IMR-90 (cell line): ENCODE measurements around the gene CCDC97. TPM values are rescaled to one million over a fixed set of nuclear protein-coding genes. Genes with fewer than 3 reads are reported as not detected.
A peak's percentile ranks its signal among the peaks of the same experiment; 100 is the strongest.

Experiments
- ATAC-seq: fragments of 200-7000 bp; cut with Tn5 transposase; 2 replicates; pipeline ENCODE4 v1.9.1; 2020; ENCODE audit warnings: low read depth, mild to moderate bottlenecking, moderate library complexity
- BruUV-seq: library from RNA; stranded (reverse); fragments of 400-500 nt; replicated peaks from 2 replicates; lab custom pipeline; 2021; lab: Mats Ljungman, UMichigan
- CTCF ChIA-PET: fragments of 300-600 bp; formaldehyde crosslinking; extraction: SDS; loops from one replicate; lab custom pipeline; 2021; ENCODE audit warnings: antibody characterized with exemption; lab: Yijun Ruan, JAX
- POLR2A ChIA-PET: fragments of 300-600 bp; sonication (Branson Sonifier 250); formaldehyde crosslinking; loops from one replicate; lab custom pipeline; 2022; ENCODE audit warnings: antibody characterized with exemption; ENCODE audit not compliant: unreplicated experiment; lab: Charles Lee
- DNase-seq: peaks from one replicate; pipeline ENCODE4 v3.0.0; 2013
- H2AFZ ChIP-seq: replicated peaks from 2 replicates; pipeline ENCODE3; 2013; ENCODE audit warnings: low read length, mild to moderate bottlenecking; ENCODE audit not compliant: poor library complexity
- H2AK5ac ChIP-seq: 2 replicates; pipeline ENCODE4 v1.6.1; 2013; ENCODE audit warnings: low read depth, low read length, inconsistent platforms
- H2AK9ac ChIP-seq: replicated peaks from 2 replicates; pipeline ENCODE3; 2013; ENCODE audit warnings: mild to moderate bottlenecking, low read depth, low read length, moderate library complexity; ENCODE audit not compliant: poor library complexity
- H2BK120ac ChIP-seq: 2 replicates; pipeline ENCODE4 v1.6.1; 2013; ENCODE audit warnings: low read depth, low read length, inconsistent platforms
- H2BK15ac ChIP-seq: 3 replicates; pipeline ENCODE4 v1.6.1; 2013; ENCODE audit warnings: low read depth, low read length, inconsistent platforms
- H2BK20ac ChIP-seq: 2 replicates; pipeline ENCODE4 v1.6.1; 2013; ENCODE audit warnings: low read depth, mild to moderate bottlenecking, inconsistent platforms, low read length, moderate library complexity
- H2BK5ac ChIP-seq: 2 replicates; pipeline ENCODE4 v1.6.1; 2013; ENCODE audit warnings: mild to moderate bottlenecking, low read depth, low read length, inconsistent platforms; ENCODE audit not compliant: poor library complexity, severe bottlenecking
- H3K14ac ChIP-seq: replicated peaks from 2 replicates; pipeline ENCODE4 v1.6.1; 2013; ENCODE audit warnings: low read depth, low read length, inconsistent platforms
- H3K18ac ChIP-seq: 2 replicates; pipeline ENCODE4 v1.6.1; 2013; ENCODE audit warnings: low read depth, low read length, control low read depth
- H3K23ac ChIP-seq: 2 replicates; pipeline ENCODE4 v1.6.1; 2013; ENCODE audit warnings: low read depth, low read length, inconsistent platforms
- H3K27ac ChIP-seq: 2 replicates; pipeline ENCODE4 v1.5.1; 2013; ENCODE audit warnings: mild to moderate bottlenecking, control low read depth, low read length; ENCODE audit not compliant: insufficient read depth
- H3K27me3 ChIP-seq: 2 replicates; pipeline ENCODE4 v1.6.1; 2013; ENCODE audit warnings: low read length; ENCODE audit not compliant: control insufficient read depth, insufficient read depth
- H3K36me3 ChIP-seq: 2 replicates; pipeline ENCODE4 v1.6.1; 2013; ENCODE audit warnings: low read length, mixed read lengths; ENCODE audit not compliant: control insufficient read depth, insufficient read depth
- H3K4ac ChIP-seq: 2 replicates; pipeline ENCODE4 v1.6.1; 2013; ENCODE audit warnings: low read depth, low read length, inconsistent platforms
- H3K4me1 ChIP-seq: 2 replicates; pipeline ENCODE4 v1.6.1; 2013; ENCODE audit warnings: low read length, mixed read lengths; ENCODE audit not compliant: control insufficient read depth, insufficient read depth
- H3K4me2 ChIP-seq: 2 replicates; pipeline ENCODE4 v1.6.1; 2013; ENCODE audit warnings: low read depth, mild to moderate bottlenecking, control low read depth, low read length, moderate library complexity
- H3K4me3 ChIP-seq: 2 replicates; pipeline ENCODE4 v1.5.1; 2013; ENCODE audit warnings: low read depth, mild to moderate bottlenecking, control low read depth, low read length, moderate library complexity; ENCODE audit not compliant: insufficient read depth
- H3K56ac ChIP-seq: 2 replicates; pipeline ENCODE4 v1.6.1; 2013; ENCODE audit warnings: low read length, inconsistent platforms; ENCODE audit not compliant: insufficient read depth; ENCODE audit errors: extremely low read depth
- H3K79me1 ChIP-seq, 2 experiments: 2 replicates each; pipeline ENCODE4 v1.6.1; 2013; ENCODE audit warnings: low read length in 2 of 2, inconsistent platforms in 1 of 2, low read depth in 1 of 2
- H3K9ac ChIP-seq: 2 replicates; pipeline ENCODE4 v1.6.1; 2013; ENCODE audit warnings: low read depth, low read length, control low read depth
- H3K9me1 ChIP-seq: 2 replicates; pipeline ENCODE4 v1.6.1; 2013; ENCODE audit warnings: low read length, inconsistent platforms; ENCODE audit not compliant: insufficient read depth
- H3K9me3 ChIP-seq: 2 replicates; pipeline ENCODE4 v1.6.1; 2013; ENCODE audit warnings: low read length; ENCODE audit not compliant: control insufficient read depth, insufficient read depth
- H4K20me1 ChIP-seq: 2 replicates; pipeline ENCODE4 v1.6.1; 2013; ENCODE audit warnings: low read length, inconsistent platforms; ENCODE audit not compliant: insufficient read depth
- H4K5ac ChIP-seq: 2 replicates; pipeline ENCODE4 v1.6.1; 2013; ENCODE audit warnings: mild to moderate bottlenecking, low read depth, low read length, control low read depth
- H4K8ac ChIP-seq, 2 experiments: 2 replicates each; pipeline ENCODE4 v1.6.1; 2013; ENCODE audit warnings: low read depth in 2 of 2, low read length in 2 of 2, control low read depth in 1 of 2, inconsistent platforms in 1 of 2
- H4K91ac ChIP-seq: 2 replicates; pipeline ENCODE4 v1.6.1; 2013; ENCODE audit warnings: low read depth, low read length, inconsistent platforms; ENCODE audit not compliant: insufficient read depth
- BHLHE40 ChIP-seq: fragments of 150-350 bp; IDR thresholded peaks from 2 replicates; pipeline ENCODE4 v1.6.1; 2016; ENCODE audit warnings: mild to moderate bottlenecking, low read depth, low read length
- CEBPB ChIP-seq: IDR thresholded peaks from 2 replicates; pipeline ENCODE4 v1.6.1; 2012; ENCODE audit warnings: low read depth, low read length, improper control_type of control experiment
- CHD1 ChIP-seq: IDR thresholded peaks from 2 replicates; pipeline ENCODE4 v1.6.1; 2012; ENCODE audit warnings: low read depth, low read length, improper control_type of control experiment
- CTCF ChIP-seq: conservative IDR thresholded peaks from 2 replicates; pipeline ENCODE4 v1.5.1; 2012; ENCODE audit warnings: mild to moderate bottlenecking, low read depth, low read length, improper control_type of control experiment
- ELK1 ChIP-seq: fragments of 150-350 bp; IDR thresholded peaks from 2 replicates; pipeline ENCODE4 v1.6.1; 2016; ENCODE audit warnings: low read depth, mild to moderate bottlenecking, low read length, moderate library complexity, borderline replicate concordance
- FOS ChIP-seq: fragments of 150-350 bp; IDR thresholded peaks from 2 replicates; pipeline ENCODE4 v1.6.1; 2016; ENCODE audit warnings: low read depth, low read length
- MAFK ChIP-seq: IDR thresholded peaks from 2 replicates; pipeline ENCODE4 v1.6.1; 2012; ENCODE audit warnings: low read depth, low read length, improper control_type of control experiment
- MAZ ChIP-seq: IDR thresholded peaks from 2 replicates; pipeline ENCODE4 v1.6.1; 2012; ENCODE audit warnings: low read depth, mild to moderate bottlenecking, low read length, improper control_type of control experiment, moderate library complexity, borderline replicate concordance
- MXI1 ChIP-seq: IDR thresholded peaks from 2 replicates; pipeline ENCODE4 v1.6.1; 2012; ENCODE audit warnings: low read depth, mild to moderate bottlenecking, low read length, moderate library complexity, borderline replicate concordance
- NFE2L2 ChIP-seq: fragments of 150-350 bp; IDR thresholded peaks from 2 replicates; pipeline ENCODE4 v1.6.1; 2016; ENCODE audit warnings: low read depth, mild to moderate bottlenecking, low read length
- POLR2A ChIP-seq: IDR thresholded peaks from 2 replicates; pipeline ENCODE4 v1.6.1; 2012; ENCODE audit warnings: mild to moderate bottlenecking, low read depth, low read length
- RAD21 ChIP-seq: IDR thresholded peaks from 2 replicates; pipeline ENCODE4 v1.6.1; 2012; ENCODE audit warnings: low read length, improper control_type of control experiment
- RCOR1 ChIP-seq: IDR thresholded peaks from 2 replicates; pipeline ENCODE4 v1.6.1; 2012; ENCODE audit warnings: mild to moderate bottlenecking, low read length, improper control_type of control experiment; ENCODE audit not compliant: insufficient replicate concordance
- RFX5 ChIP-seq: IDR thresholded peaks from 2 replicates; pipeline ENCODE4 v1.8.0; 2012; ENCODE audit warnings: low read depth, mild to moderate bottlenecking, low read length, moderate library complexity
- SMC3 ChIP-seq: fragments of 150-350 bp; IDR thresholded peaks from 2 replicates; pipeline ENCODE4 v1.6.1; 2016; ENCODE audit warnings: low read depth, mild to moderate bottlenecking, antibody characterized with exemption, low read length, moderate library complexity
- WGBS, 2 experiments: methylation state at CpG; one replicate each; pipeline versions ENCODE4 v1.1.5 to v1.1.7; 2013; ENCODE audit warnings: missing lambda C conversion rate in 2 of 2; ENCODE audit not compliant: insufficient read length in 1 of 2; ENCODE audit errors: extremely low coverage in 2 of 2; 5-methylcytosine and 5-hydroxymethylcytosine counted together
- dilution Hi-C: fragments of 300-500 bp; cut with HindIII; formaldehyde crosslinking; loops from one replicate; pipeline ENCODE4 v1.14.3; 2018; ENCODE audit warnings: low sequenced_read_pairs; ENCODE audit not compliant: unreplicated experiment
- in situ Hi-C: fragments of 300-500 bp; cut with MboI; formaldehyde crosslinking; loops from 3 replicates; pipeline ENCODE4 v1.14.3; 2019; ENCODE audit warnings: low sequenced_read_pairs, inconsistent platforms, mixed read lengths
- intact Hi-C: fragments of 100-400 bp; cut with micrococcal nuclease; formaldehyde crosslinking; loops from 2 replicates; pipeline ENCODE4 v1.10.0; 2022
- polyA plus RNA-seq, 3 experiments: library from polyadenylated mRNA; depleted of rRNA; stranded (reverse); fragments of >200 nt; gene quantifications; 2 replicates each; pipeline ENCODE4 v1.2.3, GENCODE V29; 2012; ENCODE audit warnings: low replicate concordance in 1 of 3
- total RNA-seq: library from RNA; depleted of rRNA; stranded (reverse); fragments of >200 nt; gene quantifications from 2 replicates; pipeline ENCODE4 v1.2.3, GENCODE V29; 2012

The CCDC97 gene
- total and polyA plus RNA-seq, 2 of the 4 experiments (the other 2 are of a cell fraction), result 4.1 to 11.0 TPM

GRCh38 chr19:41323430-41324125 is 13.6 kb downstream of the CCDC97 start:
- Histone ChIP-seq H3K56ac (peak overlapping the region; percentile 90), H3K4me1 (peaks cover 58% of the 10 kb centered on the region), H2BK15ac (peak overlapping the region; percentile 88; the same call in 2 of the 3 replicates), H3K36me3 (peaks cover 37% of the 10 kb centered on the region), H3K9me3 (no peaks in the 10 kb centered on the region), H2BK5ac (peak overlapping the region; percentile 96), H2AK5ac (peak overlapping the region; percentile 98), H4K5ac (peak overlapping the region; percentile 55), H2BK120ac (peak overlapping the region; percentile 89), H4K20me1 (peaks cover 69% of the 10 kb centered on the region), H3K23ac (peak overlapping the region; percentile 67), H3K18ac (peak overlapping the region; percentile 76), H3K9ac (peak overlapping the region; percentile 51), H2AFZ (peak overlapping the region; percentile 25), H3K4ac (peak overlapping the region; percentile 91), H3K9me1 (peaks cover 38% of the 10 kb centered on the region), H3K4me3 (no peak overlapping the region), H2BK20ac (peak overlapping the region; percentile 90), H3K4me2 (peak overlapping the region; percentile 36), H3K27me3 (no peaks in the 10 kb centered on the region), H2AK9ac (peak overlapping the region; percentile 92), H3K79me1 (peaks cover 18 to 79% of the 10 kb centered on the region in 2 experiments), H3K14ac (peak overlapping the region; percentile 62), H4K91ac (peak overlapping the region; percentile 90), H4K8ac (peak overlapping the region; percentile 70 to 73), H3K27ac (peak overlapping the region; percentile 93)
- POLR2A ChIA-PET, result no interaction called here
- DNase-seq (peak; percentile 98), ATAC-seq (peak; percentile 69)
- WGBS, 2 experiments, result 30% methylated on average over 4 of the region's 16 CpGs; no CpG with 5 or more reads in 1 of the 2 experiments
- intact Hi-C loops, result loop anchor here (1.0 kb wide), 2 partner anchors 24 to 29 kb away; no protein-coding TSS in a partner anchor
- dilution Hi-C loops, result no loop called here
- no TSS peak for BruUV-seq
- CTCF ChIA-PET, result interaction anchor here (1.0 to 1.3 kb wide), 3 partner anchors 29 to 119 kb away, joined by 3 read pairs; no protein-coding TSS in a partner anchor
- in situ Hi-C loops, result no loop called here
- peak; percentile 63 for TF ChIP-seq POLR2A
- TF ChIP-seq RCOR1, result no peak
- TF ChIP-seq MXI1, result no peak
- TF ChIP-seq SMC3, result no peak
- TF ChIP-seq FOS, result peak; percentile 99
- TF ChIP-seq MAFK, result 0 out of 2 replicates have a peak, but pooled peaks have one; percentile 0
- TF ChIP-seq CEBPB, result no peak
- TF ChIP-seq RAD21, result no peak
- no peak for TF ChIP-seq CTCF
- peak; percentile 88 for TF ChIP-seq NFE2L2
- 0 out of 2 replicates have a peak, but pooled peaks have one; percentile 37 for TF ChIP-seq CHD1
- TF ChIP-seq MAZ, result peak; percentile 99
- peak; percentile 76 for TF ChIP-seq BHLHE40
- TF ChIP-seq ELK1, result no peak
- TF ChIP-seq RFX5, result no peak
